WTC11 (cell line): ENCODE results near the gene DNAH11. TPM values are rescaled to one million over a fixed set of nuclear protein-coding genes. Genes with fewer than 3 reads are reported as not detected.

Source experiments
- ATAC-seq: fragments of 200-7000 bp; cut with Tn5 transposase; 2 replicates; pipeline ENCODE4 v1.10.0; 2021; ENCODE audit warnings: mild to moderate bottlenecking, moderate library complexity
- CTCF ChIA-PET: fragments of 300-600 bp; sonication (Branson Sonifier 250); formaldehyde crosslinking; loops from one replicate; lab custom pipeline; 2021; ENCODE audit warnings: antibody characterized with exemption; lab: Charles Lee
- POLR2A ChIA-PET: fragments of 350-600 bp; sonication (Branson Sonifier 250); formaldehyde crosslinking; loops from one replicate; lab custom pipeline; 2021; ENCODE audit warnings: antibody characterized with exemption; lab: Charles Lee
- DNase-seq: peaks from one replicate; pipeline ENCODE4 v3.0.0; 2021; ENCODE audit warnings: low spot score
- H3K27ac Mint-ChIP-seq: 2 replicates; pipeline ENCODE4 v1.8.0; 2021; ENCODE audit warnings: mixed read lengths
- H3K27me3 Mint-ChIP-seq: 2 replicates; pipeline ENCODE4 v1.8.0; 2021; ENCODE audit warnings: low read depth, mild to moderate bottlenecking, moderate library complexity, mixed read lengths
- H3K36me3 Mint-ChIP-seq: 2 replicates; pipeline ENCODE4 v1.8.0; 2021; ENCODE audit warnings: mixed read lengths
- H3K4me1 Mint-ChIP-seq: 2 replicates; pipeline ENCODE4 v1.8.0; 2022; ENCODE audit warnings: mixed read lengths
- H3K4me3 Mint-ChIP-seq: 2 replicates; pipeline ENCODE4 v1.8.0; 2021; ENCODE audit warnings: mild to moderate bottlenecking, moderate library complexity, mixed read lengths
- H3K9me3 Mint-ChIP-seq: 2 replicates; pipeline ENCODE4 v1.8.0; 2021; ENCODE audit warnings: mixed read lengths
- ARID4B ChIP-seq: sonication (generic); formaldehyde crosslinking; IDR thresholded peaks from 2 replicates; pipeline ENCODE4 v1.8.0; 2023; ENCODE audit warnings: missing genetic modification reagents, mild to moderate bottlenecking, borderline replicate concordance
- ETV6 ChIP-seq: sonication (generic); formaldehyde crosslinking; IDR thresholded peaks from 2 replicates; pipeline ENCODE4 v1.8.1; 2022; ENCODE audit warnings: mild to moderate bottlenecking, missing genetic modification reagents
- FOXP1 ChIP-seq: sonication (generic); formaldehyde crosslinking; IDR thresholded peaks from 2 replicates; pipeline ENCODE4 v1.8.0; 2022; ENCODE audit warnings: missing genetic modification reagents, mild to moderate bottlenecking, moderate library complexity, borderline replicate concordance
- GRHL2 ChIP-seq: fragments of 250-450 bp; sonication (Bioruptor Pico); IDR thresholded peaks from 2 replicates; pipeline ENCODE4 v1.8.0; 2022; ENCODE audit warnings: mild to moderate bottlenecking, moderate library complexity; ENCODE audit not compliant: insufficient replicate concordance, severe bottlenecking
- JAZF1 ChIP-seq: fragments of 250-450 bp; sonication (Bioruptor Pico); IDR thresholded peaks from 2 replicates; pipeline ENCODE4 v1.9.0; 2021; ENCODE audit warnings: moderate library complexity, mild to moderate bottlenecking, inconsistent platforms
- MAX ChIP-seq: sonication (generic); formaldehyde crosslinking; IDR thresholded peaks from 2 replicates; pipeline ENCODE4 v1.8.0; 2022; ENCODE audit warnings: mild to moderate bottlenecking, missing genetic modification reagents
- MLX ChIP-seq: sonication (generic); formaldehyde crosslinking; IDR thresholded peaks from 2 replicates; pipeline ENCODE4 v1.8.1; 2023; ENCODE audit warnings: mild to moderate bottlenecking, missing genetic modification reagents, moderate library complexity
- NFATC4 ChIP-seq: fragments of 250-450 bp; sonication (Bioruptor Pico); IDR thresholded peaks from 2 replicates; pipeline ENCODE4 v1.9.0; 2021; ENCODE audit warnings: mild to moderate bottlenecking
- NFE2L1 ChIP-seq: sonication (generic); formaldehyde crosslinking; IDR thresholded peaks from 2 replicates; pipeline ENCODE4 v1.8.1; 2023; ENCODE audit warnings: missing genetic modification reagents
- NR1H2 ChIP-seq: sonication (generic); formaldehyde crosslinking; IDR thresholded peaks from 2 replicates; pipeline ENCODE4 v1.9.0; 2021; ENCODE audit warnings: mild to moderate bottlenecking, moderate library complexity, missing genetic modification reagents
- OVOL2 ChIP-seq: fragments of 250-450 bp; sonication (Bioruptor Pico); IDR thresholded peaks from 2 replicates; pipeline ENCODE4 v1.9.0; 2021; ENCODE audit warnings: mild to moderate bottlenecking, borderline replicate concordance
- TEAD1 ChIP-seq: sonication (generic); formaldehyde crosslinking; IDR thresholded peaks from 2 replicates; pipeline ENCODE4 v1.8.0; 2022; ENCODE audit warnings: mild to moderate bottlenecking, missing genetic modification reagents
- ZNF232 ChIP-seq: sonication (generic); formaldehyde crosslinking; IDR thresholded peaks from 2 replicates; pipeline ENCODE4 v1.8.0; 2022; ENCODE audit warnings: mild to moderate bottlenecking, missing genetic modification reagents
- ZNF396 ChIP-seq: fragments of 250-450 bp; sonication (Bioruptor Pico); IDR thresholded peaks from 2 replicates; pipeline ENCODE4 v1.8.0; 2021; ENCODE audit warnings: mild to moderate bottlenecking, moderate library complexity, borderline replicate concordance
- ZNF671 ChIP-seq: fragments of 250-450 bp; sonication (Bioruptor Pico); IDR thresholded peaks from 2 replicates; pipeline ENCODE4 v1.8.0; 2021; ENCODE audit warnings: mild to moderate bottlenecking
- total RNA-seq: library from RNA; stranded (reverse); gene quantifications from 3 replicates; pipeline ENCODE4 v1.2.3, GENCODE V29; 2021
- TF ChIP-seq, protein P1 (sequence below): fragments of 250-450 bp; sonication (Bioruptor Pico); IDR thresholded peaks from 2 replicates; pipeline ENCODE4 v1.9.0; 2021; ENCODE audit warnings: mild to moderate bottlenecking, borderline replicate concordance

DNAH11 gene
- total RNA-seq, 1 experiment from 2014 or later = 6.4 TPM

GRCh38 chr7:21934808-21935207 lies 392.0 kb downstream of the DNAH11 start:
- POLR2A ChIA-PET = no interaction called here
- H3K27ac Mint-ChIP-seq = peak overlapping the region; percentile 37; the same call in 1 of the 2 replicates
- no peak for DNase-seq
- H3K36me3 Mint-ChIP-seq = peaks cover 47% of the 10 kb centered on the region
- peaks cover 34% of the 10 kb centered on the region for H3K4me1 Mint-ChIP-seq
- no peak overlapping the region for H3K4me3 Mint-ChIP-seq
- no peak for ATAC-seq
- H3K27me3 Mint-ChIP-seq = no peaks in the 10 kb centered on the region
- H3K9me3 Mint-ChIP-seq = peaks cover 12% of the 10 kb centered on the region
- CTCF ChIA-PET = no interaction called here
- TF ChIP-seq NFE2L1 (CRISPR knock-in tag) (no peak), ZNF671 (no peak), FOXP1 (no peak)

DNA sequence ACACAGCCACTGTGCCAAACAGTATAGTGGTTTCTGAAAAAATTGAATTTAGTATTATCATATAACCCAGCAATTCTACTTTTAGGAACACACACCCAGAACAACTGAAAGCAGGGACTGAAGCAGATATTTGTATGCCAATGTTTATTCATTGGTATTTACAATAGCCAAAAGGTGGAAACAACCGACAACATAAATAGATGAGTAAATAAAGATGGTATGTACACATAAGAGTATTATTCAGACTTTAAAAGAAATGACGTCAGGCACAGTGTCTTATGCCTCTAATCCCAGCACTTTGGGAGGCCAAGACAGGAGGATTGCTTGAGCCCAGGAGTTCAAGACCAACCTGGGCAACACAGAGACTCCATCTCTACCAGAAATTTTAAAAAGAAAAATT lies 395.6 kb downstream of the DNAH11 start:
- DNase-seq (no peak), ATAC-seq (no peak)
- H3K36me3 Mint-ChIP-seq = peaks cover 27% of the 10 kb centered on the region
- peaks cover 69% of the 10 kb centered on the region for H3K4me1 Mint-ChIP-seq
- no peaks in the 10 kb centered on the region for H3K9me3 Mint-ChIP-seq
- ChIA-PET CTCF (no interaction called here), POLR2A (no interaction called here)
- TF ChIP-seq ETV6 (CRISPR knock-in tag) (no peak), GRHL2 (CRISPR knock-in tag) (no peak), TEAD1 (CRISPR knock-in tag) (no peak), JAZF1 (no peak), ZNF396 (no peak), FOXP1 (no peak), MAX (CRISPR knock-in tag) (no peak), OVOL2 (no peak), MLX (CRISPR knock-in tag) (no peak), NR1H2 (CRISPR knock-in tag) (no peak), ZNF232 (CRISPR knock-in tag) (no peak), NFATC4 (CRISPR knock-in tag) (no peak), ARID4B (no peak)
- TF ChIP-seq, protein P1, sequence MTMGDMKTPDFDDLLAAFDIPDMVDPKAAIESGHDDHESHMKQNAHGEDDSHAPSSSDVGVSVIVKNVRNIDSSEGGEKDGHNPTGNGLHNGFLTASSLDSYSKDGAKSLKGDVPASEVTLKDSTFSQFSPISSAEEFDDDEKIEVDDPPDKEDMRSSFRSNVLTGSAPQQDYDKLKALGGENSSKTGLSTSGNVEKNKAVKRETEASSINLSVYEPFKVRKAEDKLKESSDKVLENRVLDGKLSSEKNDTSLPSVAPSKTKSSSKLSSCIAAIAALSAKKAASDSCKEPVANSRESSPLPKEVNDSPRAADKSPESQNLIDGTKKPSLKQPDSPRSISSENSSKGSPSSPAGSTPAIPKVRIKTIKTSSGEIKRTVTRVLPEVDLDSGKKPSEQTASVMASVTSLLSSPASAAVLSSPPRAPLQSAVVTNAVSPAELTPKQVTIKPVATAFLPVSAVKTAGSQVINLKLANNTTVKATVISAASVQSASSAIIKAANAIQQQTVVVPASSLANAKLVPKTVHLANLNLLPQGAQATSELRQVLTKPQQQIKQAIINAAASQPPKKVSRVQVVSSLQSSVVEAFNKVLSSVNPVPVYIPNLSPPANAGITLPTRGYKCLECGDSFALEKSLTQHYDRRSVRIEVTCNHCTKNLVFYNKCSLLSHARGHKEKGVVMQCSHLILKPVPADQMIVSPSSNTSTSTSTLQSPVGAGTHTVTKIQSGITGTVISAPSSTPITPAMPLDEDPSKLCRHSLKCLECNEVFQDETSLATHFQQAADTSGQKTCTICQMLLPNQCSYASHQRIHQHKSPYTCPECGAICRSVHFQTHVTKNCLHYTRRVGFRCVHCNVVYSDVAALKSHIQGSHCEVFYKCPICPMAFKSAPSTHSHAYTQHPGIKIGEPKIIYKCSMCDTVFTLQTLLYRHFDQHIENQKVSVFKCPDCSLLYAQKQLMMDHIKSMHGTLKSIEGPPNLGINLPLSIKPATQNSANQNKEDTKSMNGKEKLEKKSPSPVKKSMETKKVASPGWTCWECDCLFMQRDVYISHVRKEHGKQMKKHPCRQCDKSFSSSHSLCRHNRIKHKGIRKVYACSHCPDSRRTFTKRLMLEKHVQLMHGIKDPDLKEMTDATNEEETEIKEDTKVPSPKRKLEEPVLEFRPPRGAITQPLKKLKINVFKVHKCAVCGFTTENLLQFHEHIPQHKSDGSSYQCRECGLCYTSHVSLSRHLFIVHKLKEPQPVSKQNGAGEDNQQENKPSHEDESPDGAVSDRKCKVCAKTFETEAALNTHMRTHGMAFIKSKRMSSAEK = no peak
- H3K27me3 Mint-ChIP-seq = no peaks in the 10 kb centered on the region
- 0 out of 2 replicates have a peak overlapping the region, but pooled peaks have one; percentile 9 for H3K27ac Mint-ChIP-seq
- H3K4me3 Mint-ChIP-seq = no peak overlapping the region
